HG03460 (cell line): Measurements from ENCODE around the gene TBC1D8.
A peak's percentile ranks its signal among the peaks of the same experiment; 100 is the strongest.
"Not testable (repeated sequence)": the region's sequence is repeated elsewhere in the genome, so short reads cannot be mapped to it uniquely, and the experiment has no call there.

Experiments used
- ATAC-seq: cut with Tn5 transposase; IDR thresholded peaks from one replicate; pipeline ENCODE4 v1.9.1; 2021; ENCODE audit not compliant: unreplicated experiment

The TBC1D8 gene

GRCh38 chr2:101080211-101081068 is 70.7 kb downstream of the TBC1D8 start:
- ATAC-seq = no peak

DNA sequence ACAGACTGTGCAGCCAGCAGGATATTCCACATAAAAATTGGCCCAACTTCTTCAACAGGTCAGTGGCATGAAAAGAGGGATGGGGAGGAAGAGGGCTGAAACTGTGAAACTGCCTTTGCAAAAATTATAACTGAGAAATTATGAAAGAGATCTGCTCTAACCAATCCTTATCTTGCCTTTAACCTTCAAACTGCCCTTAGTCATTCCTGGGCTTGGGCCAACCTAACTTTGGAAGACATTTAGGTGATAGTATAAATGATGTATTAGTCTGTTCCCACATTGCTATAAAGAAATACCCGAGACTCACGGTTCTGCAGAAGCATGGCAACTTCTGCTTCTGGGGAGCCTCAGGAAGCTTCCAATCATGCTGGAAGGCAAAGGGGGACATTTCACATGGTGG is 74.6 kb downstream of the TBC1D8 start:
- no peak for ATAC-seq

- ATAC-seq = peak; percentile 64
Measured at GRCh38 chr2:101064868-101065549, 86.2 kb downstream of the TBC1D8 start.

DNA sequence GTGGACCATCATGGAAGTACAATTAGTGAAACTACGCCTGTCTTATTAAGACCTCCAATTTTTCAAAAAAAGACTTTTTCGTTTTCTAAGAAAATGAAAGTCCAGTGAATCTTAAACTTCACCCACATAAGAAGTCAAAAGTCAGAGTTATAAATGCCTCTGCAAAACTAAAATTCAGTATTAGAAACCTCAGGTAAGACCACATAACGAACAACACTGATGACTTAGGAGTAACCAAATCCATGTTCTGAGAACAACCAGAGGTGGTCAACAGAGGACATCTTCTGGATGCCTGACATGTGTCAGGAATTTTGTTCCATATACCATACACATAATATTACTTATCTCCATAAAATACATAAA is 86.7 kb downstream of the TBC1D8 start:
- ATAC-seq = peak; percentile 28

DNA sequence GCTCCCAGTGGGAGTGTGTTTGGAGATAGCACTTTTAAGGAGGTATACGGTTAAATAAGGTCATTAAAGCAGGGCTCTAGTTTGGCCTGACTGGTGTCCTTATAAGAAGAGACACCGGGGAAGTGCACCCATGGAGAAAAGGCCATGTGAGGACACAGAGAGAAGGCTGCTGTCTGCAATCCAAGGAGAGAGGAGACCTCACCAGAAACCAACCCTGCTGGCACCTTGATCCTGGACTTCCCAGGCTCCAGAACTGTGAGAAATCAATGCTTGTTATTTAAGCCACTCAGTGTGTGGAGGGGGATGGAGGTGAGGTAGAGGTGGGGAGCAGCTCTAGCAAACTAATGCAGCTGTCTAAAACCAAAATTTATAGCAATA is 87.1 kb downstream of the TBC1D8 start:
- no peak for ATAC-seq

DNA sequence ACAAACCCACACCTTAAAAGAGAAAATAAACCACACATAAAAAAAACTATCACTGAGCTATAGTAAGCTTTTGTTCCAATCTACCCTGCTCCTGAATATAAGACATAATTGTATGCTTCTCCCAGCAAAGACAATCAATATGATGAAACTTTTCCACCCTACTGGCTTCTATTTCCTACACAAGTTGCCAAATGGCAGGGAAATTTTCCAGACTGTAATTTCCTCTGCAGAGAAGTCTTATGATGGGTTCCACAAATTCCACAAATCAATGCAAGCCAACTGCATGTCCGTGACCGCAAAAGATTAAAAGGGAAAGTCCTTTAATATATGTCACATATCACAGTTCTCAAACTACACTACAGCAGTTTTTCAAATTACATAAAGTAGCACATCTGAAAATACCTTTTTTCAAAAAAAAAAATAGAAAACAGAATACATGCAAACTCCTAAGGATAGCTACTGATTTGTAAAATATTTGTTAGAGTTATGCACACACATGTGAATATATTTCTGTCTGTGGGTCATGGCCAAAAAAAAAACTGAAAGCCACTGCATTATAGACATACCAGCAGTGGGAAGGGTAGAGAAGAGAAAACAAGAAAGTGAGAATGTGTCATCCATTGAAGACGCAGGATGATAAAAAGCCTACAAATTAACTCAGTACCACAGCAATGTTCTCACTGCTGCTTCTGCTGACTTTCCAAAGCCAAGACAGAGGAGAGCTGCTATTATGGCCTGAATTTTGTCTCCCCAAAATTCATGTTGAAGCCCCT is 87.6 kb downstream of the TBC1D8 start:
- no peak for ATAC-seq

DNA sequence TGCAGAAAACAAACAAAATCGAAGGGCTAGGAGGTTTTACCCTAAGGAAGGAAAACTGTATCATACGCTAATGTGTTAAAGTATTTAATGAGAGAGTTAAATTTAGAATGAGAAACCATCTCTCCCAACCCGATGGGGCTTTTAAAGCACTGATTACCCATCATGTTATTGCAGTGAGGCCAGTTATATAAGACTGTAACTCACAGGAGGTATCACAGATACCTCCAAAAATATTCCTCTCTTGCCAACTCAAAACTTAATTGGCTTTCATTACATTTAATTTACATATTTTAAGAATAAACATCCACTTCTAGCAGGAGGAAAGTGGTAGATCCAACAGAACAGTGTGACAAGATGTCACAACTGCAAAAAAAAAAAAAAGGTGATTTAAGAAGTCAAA is 92.8 kb downstream of the TBC1D8 start:
- ATAC-seq = no peak

- ATAC-seq = no peak
Measured at GRCh38 chr2:101057051-101057933, 93.9 kb downstream of the TBC1D8 start.

GRCh38 chr2:101053117-101053516 is 98.1 kb downstream of the TBC1D8 start:
- no peak for ATAC-seq

GRCh38 chr2:101052147-101052546 is 99.0 kb downstream of the TBC1D8 start:
- no peak for ATAC-seq

GRCh38 chr2:101050886-101051285 is 100.3 kb downstream of the TBC1D8 start:
- ATAC-seq = not testable (repeated sequence)

- ATAC-seq = no peak
Measured at GRCh38 chr2:101048756-101049155, 102.4 kb downstream of the TBC1D8 start.

- no peak for ATAC-seq
Measured at GRCh38 chr2:101047774-101048173, 103.4 kb downstream of the TBC1D8 start.

DNA sequence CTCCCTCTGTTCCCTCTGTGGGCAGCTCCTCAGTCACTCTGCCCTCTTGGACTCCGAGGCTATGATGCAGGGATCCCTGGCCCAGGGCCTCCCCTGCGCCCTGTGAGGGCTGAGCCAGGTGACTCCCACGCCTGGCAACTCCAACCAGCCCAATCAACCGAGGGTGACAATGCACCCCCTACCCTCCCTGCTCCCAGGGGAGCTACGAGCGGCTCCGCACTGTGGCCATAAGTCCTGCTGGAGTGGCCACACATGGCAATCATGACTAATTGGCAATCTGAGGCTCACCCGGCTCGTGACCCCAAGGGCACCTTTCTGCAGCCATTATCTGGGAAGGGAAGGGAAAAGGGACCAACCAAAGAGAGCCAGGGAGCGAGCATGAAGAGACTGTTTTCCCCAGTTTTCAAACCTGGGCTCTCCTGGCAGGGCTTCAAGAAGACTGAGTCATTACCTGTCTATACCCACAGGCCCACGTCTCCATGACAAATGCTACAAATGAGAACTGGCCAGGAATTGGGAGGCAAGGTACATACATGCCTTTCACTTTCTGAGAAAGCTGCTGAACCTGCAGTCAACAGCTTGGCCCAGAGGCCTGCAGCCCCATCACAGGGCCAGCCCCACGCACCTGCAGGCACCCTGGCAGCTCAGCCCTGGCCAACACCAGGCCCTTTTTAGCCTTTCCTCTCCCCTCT is 104.0 kb downstream of the TBC1D8 start:
- no peak for ATAC-seq

GRCh38 chr2:101045330-101045729 is 105.9 kb downstream of the TBC1D8 start:
- ATAC-seq = no peak

DNA sequence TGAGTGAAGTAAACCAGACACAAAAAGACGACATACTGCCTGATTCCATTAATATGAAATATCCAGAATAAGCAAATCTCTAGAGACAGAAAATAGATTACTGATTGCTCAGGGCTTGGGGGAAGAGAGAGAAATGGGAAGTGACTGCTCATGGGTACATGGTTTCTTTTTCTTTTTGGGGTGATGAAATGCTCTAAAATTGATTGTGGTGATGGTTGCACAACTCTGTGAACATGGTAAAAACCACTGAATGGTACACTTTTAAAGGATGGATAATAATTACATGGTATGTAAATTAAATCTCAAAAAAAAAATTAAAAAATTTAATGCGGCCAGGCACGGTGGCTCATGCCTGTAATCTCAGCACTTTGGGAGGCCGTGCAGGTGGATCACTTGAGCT is 109.8 kb downstream of the TBC1D8 start:
- no peak for ATAC-seq

- no peak for ATAC-seq
Measured at GRCh38 chr2:101040761-101041160, 110.4 kb downstream of the TBC1D8 start.

- no peak for ATAC-seq
Measured at GRCh38 chr2:101040072-101040471, 111.1 kb downstream of the TBC1D8 start.

DNA sequence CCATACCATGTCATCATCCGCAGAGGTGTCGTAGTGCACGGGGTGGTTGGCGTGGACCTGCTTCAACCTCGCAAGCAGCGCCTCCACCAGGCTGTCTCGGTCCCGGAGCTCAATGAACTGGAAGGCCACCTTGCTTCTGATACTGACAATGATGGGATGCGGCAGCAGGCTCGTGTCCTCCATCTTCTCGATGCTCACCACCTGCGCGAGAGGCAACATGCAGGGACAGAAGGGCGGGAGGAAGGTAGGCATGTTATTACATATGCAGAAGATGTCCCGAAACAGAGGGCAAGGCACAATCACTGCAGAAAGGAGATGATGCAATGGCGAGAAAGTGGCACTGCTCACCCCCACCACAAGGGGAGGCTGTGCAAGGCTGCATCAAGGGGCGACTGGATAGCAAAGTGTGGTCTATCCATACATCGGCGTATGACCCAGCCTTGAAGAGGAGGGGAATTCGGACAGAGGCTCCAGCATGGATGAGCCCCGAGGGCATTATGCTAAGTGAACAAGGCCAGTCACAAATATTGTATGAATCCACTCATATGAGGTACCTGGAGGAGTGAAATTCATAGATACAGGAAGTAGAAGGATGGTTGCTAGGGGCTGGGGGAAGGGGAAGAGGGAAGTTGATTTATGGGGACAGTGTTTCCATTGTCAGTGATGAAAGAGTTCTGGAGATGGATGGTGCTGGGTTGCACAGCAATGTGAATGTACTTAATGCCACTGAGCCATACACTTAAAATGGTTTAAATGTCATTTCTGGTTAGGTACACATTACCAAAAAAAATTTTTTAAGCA is 112.5 kb downstream of the TBC1D8 start:
- ATAC-seq = no peak
